Activated B cell treated with CpG ODN at 0.5 μM for 24 hours (primary cell): ENCODE measurements around the gene GRM8. TPM values are rescaled to one million over a fixed set of nuclear protein-coding genes. Genes with fewer than 3 reads are reported as not detected.
"Not testable (repeated sequence)": the region's sequence is repeated elsewhere in the genome, so short reads cannot be mapped to it uniquely, and the experiment has no call there.

Source experiments
- ATAC-seq: fragments of 200-7000 bp; cut with Tn5 transposase; one replicate; pipeline ENCODE4 v1.10.0; 2021; ENCODE audit warnings: low read depth, mild to moderate bottlenecking, moderate library complexity
- CTCF ChIA-PET: fragments of 350-600 bp; sonication (Branson Sonifier 250); formaldehyde crosslinking; loops from one replicate; lab custom pipeline; 2021; ENCODE audit warnings: antibody characterized with exemption; lab: Charles Lee
- POLR2A ChIA-PET: fragments of 350-600 bp; sonication (Branson Sonifier 250); formaldehyde crosslinking; loops from one replicate; lab custom pipeline; 2021; ENCODE audit warnings: antibody characterized with exemption; lab: Charles Lee
- DNase-seq: peaks from one replicate; pipeline ENCODE4 v3.0.0; 2022
- H3K27ac Mint-ChIP-seq: one replicate; pipeline ENCODE4 v1.8.0; 2020; ENCODE audit warnings: mixed read lengths
- H3K27me3 Mint-ChIP-seq: one replicate; pipeline ENCODE4 v1.8.0; 2021; ENCODE audit warnings: mixed read lengths
- H3K36me3 Mint-ChIP-seq: one replicate; pipeline ENCODE4 v1.8.0; 2021; ENCODE audit warnings: low read depth, mixed read lengths
- H3K4me1 Mint-ChIP-seq: one replicate; pipeline ENCODE4 v1.8.0; 2021; ENCODE audit warnings: mixed read lengths
- H3K4me3 Mint-ChIP-seq: one replicate; pipeline ENCODE4 v1.8.0; 2020; ENCODE audit warnings: mild to moderate bottlenecking, mixed read lengths
- H3K9me3 Mint-ChIP-seq: one replicate; pipeline ENCODE4 v1.8.0; 2020; ENCODE audit warnings: mixed read lengths
- intact Hi-C: fragments of 100-400 bp; cut with micrococcal nuclease; formaldehyde crosslinking; loops from one replicate; pipeline ENCODE4 v1.15.1; 2024
- total RNA-seq: library from RNA; stranded (reverse); gene quantifications from 2 replicates; pipeline ENCODE4 v1.2.3, GENCODE V29; 2022
- TF ChIP-seq, protein P1 (sequence below): fragments of 200-600 bp; IDR thresholded peaks from one replicate; pipeline ENCODE4 v1.8.0; 2022; ENCODE audit warnings: antibody characterized with exemption, mild to moderate bottlenecking

Gene GRM8
- total RNA-seq, 1 donor from 2014 or later, result not detected

GRCh38 chr7:126842451-126842850 is 410.3 kb downstream of the GRM8 start:
- ATAC-seq, result no peak
- POLR2A ChIA-PET, result no interaction called here
- intact Hi-C loops, result no loop called here

DNA sequence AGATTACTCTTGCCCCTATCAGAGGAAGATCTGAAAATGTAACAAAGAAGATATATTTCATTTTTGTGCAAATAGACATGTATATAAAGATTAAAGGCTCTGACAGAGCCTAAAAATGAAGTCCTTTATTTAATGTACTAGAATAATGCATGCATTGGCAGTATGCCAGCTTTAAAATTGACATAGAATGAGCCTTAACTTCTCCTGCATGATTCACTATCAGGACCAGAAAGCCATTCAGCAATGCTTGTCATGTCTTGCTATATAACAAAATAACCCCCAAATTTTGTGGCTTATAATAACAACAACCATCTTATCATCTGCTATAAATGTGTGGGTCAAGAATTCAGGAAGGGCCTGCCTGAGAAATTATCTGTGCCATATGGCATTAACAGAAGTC is 411.9 kb downstream of the GRM8 start:
- ATAC-seq, result no peak

More at GRCh38 chr7:126842451-126842850, 410.3 kb downstream of the GRM8 start:
- H3K4me3 Mint-ChIP-seq, result no peak overlapping the region
- no peak for DNase-seq
- H3K27me3 Mint-ChIP-seq, result peaks cover 3% of the 10 kb centered on the region
- H3K36me3 Mint-ChIP-seq, result no peaks in the 10 kb centered on the region
- H3K27ac Mint-ChIP-seq, result no peak overlapping the region
- TF ChIP-seq, protein P1, sequence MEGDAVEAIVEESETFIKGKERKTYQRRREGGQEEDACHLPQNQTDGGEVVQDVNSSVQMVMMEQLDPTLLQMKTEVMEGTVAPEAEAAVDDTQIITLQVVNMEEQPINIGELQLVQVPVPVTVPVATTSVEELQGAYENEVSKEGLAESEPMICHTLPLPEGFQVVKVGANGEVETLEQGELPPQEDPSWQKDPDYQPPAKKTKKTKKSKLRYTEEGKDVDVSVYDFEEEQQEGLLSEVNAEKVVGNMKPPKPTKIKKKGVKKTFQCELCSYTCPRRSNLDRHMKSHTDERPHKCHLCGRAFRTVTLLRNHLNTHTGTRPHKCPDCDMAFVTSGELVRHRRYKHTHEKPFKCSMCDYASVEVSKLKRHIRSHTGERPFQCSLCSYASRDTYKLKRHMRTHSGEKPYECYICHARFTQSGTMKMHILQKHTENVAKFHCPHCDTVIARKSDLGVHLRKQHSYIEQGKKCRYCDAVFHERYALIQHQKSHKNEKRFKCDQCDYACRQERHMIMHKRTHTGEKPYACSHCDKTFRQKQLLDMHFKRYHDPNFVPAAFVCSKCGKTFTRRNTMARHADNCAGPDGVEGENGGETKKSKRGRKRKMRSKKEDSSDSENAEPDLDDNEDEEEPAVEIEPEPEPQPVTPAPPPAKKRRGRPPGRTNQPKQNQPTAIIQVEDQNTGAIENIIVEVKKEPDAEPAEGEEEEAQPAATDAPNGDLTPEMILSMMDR, result no peak
- H3K9me3 Mint-ChIP-seq, result no peaks in the 10 kb centered on the region
- CTCF ChIA-PET, result no interaction called here
- H3K4me1 Mint-ChIP-seq, result no peaks in the 10 kb centered on the region

GRCh38 chr7:126839624-126840023 is 413.1 kb downstream of the GRM8 start:
- no peaks in the 10 kb centered on the region for H3K9me3 Mint-ChIP-seq
- intact Hi-C loops, result no loop called here

More for the DNA sequence above, 411.9 kb downstream of the GRM8 start:
- DNase-seq, result no peak
- ChIA-PET CTCF (no interaction called here), POLR2A (no interaction called here)
- H3K4me3 Mint-ChIP-seq, result no peak overlapping the region
- TF ChIP-seq, protein P1, result no peak
- H3K36me3 Mint-ChIP-seq, result no peaks in the 10 kb centered on the region
- intact Hi-C loops, result no loop called here
- H3K27ac Mint-ChIP-seq, result no peak overlapping the region
- H3K9me3 Mint-ChIP-seq, result no peaks in the 10 kb centered on the region
- H3K27me3 Mint-ChIP-seq, result peaks cover 3% of the 10 kb centered on the region
- H3K4me1 Mint-ChIP-seq, result no peaks in the 10 kb centered on the region

DNA sequence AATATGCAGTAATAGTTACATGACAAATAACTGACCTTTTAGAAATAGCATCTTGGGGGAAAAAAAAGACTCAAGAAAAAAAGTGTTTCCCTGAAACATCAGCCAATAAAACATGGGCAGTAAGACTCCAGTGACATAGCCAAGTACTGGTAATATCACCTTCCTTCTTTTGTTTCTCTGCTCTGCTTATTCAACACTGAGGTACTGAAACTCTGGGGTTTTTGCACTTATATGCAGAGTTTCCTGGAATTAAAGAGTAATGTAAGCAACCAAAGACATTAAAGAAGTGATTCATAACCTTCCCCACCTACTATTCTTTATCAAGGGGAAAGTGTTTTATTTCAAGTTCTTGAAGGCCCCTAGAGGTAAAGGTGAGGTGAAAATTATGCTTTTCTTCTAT is 414.5 kb downstream of the GRM8 start:
- H3K27ac Mint-ChIP-seq, result no peak overlapping the region
- POLR2A ChIA-PET, result no interaction called here
- H3K4me3 Mint-ChIP-seq, result no peak overlapping the region
- TF ChIP-seq, protein P1, result no peak
- no peak for DNase-seq
- no peaks in the 10 kb centered on the region for H3K27me3 Mint-ChIP-seq
- H3K36me3 Mint-ChIP-seq, result no peaks in the 10 kb centered on the region
- intact Hi-C loops, result no loop called here
- CTCF ChIA-PET, result no interaction called here
- no peaks in the 10 kb centered on the region for H3K9me3 Mint-ChIP-seq
- no peaks in the 10 kb centered on the region for H3K4me1 Mint-ChIP-seq
- ATAC-seq, result no peak

More at GRCh38 chr7:126839624-126840023, 413.1 kb downstream of the GRM8 start:
- no peak for DNase-seq
- peaks cover 2% of the 10 kb centered on the region for H3K27me3 Mint-ChIP-seq
- CTCF ChIA-PET, result no interaction called here
- no peak overlapping the region for H3K27ac Mint-ChIP-seq
- TF ChIP-seq, protein P1, result no peak
- POLR2A ChIA-PET, result no interaction called here
- no peaks in the 10 kb centered on the region for H3K4me1 Mint-ChIP-seq
- H3K36me3 Mint-ChIP-seq, result no peaks in the 10 kb centered on the region
- no peak overlapping the region for H3K4me3 Mint-ChIP-seq
- no peak for ATAC-seq

- ATAC-seq, H3K27me3 Mint-ChIP-seq, DNase-seq, H3K36me3 Mint-ChIP-seq, H3K9me3 Mint-ChIP-seq, H3K4me1 Mint-ChIP-seq, H3K4me3 Mint-ChIP-seq, CTCF ChIA-PET, intact Hi-C loops, H3K27ac Mint-ChIP-seq, POLR2A ChIA-PET: not testable (repeated sequence)
Measured at GRCh38 chr7:126831241-126831640, 421.5 kb downstream of the GRM8 start.

GRCh38 chr7:126820925-126821324 is 431.8 kb downstream of the GRM8 start:
- no peaks in the 10 kb centered on the region for H3K4me1 Mint-ChIP-seq
- TF ChIP-seq, protein P1, result no peak
- no peak for ATAC-seq
- no peaks in the 10 kb centered on the region for H3K9me3 Mint-ChIP-seq
- H3K36me3 Mint-ChIP-seq, result no peaks in the 10 kb centered on the region
- intact Hi-C loops, result no loop called here
- H3K4me3 Mint-ChIP-seq, result no peak overlapping the region
- H3K27ac Mint-ChIP-seq, result no peak overlapping the region
- ChIA-PET POLR2A (no interaction called here), CTCF (no interaction called here)
- H3K27me3 Mint-ChIP-seq, result no peaks in the 10 kb centered on the region
- DNase-seq, result no peak
